Spleen (tissue), 11 donors: ENCODE results near the gene GPR34. TPM values are rescaled to one million over a fixed set of nuclear protein-coding genes. Genes with fewer than 3 reads are reported as not detected.
A peak's percentile ranks its signal among the peaks of the same experiment; 100 is the strongest.

Source experiments
- DNase-seq: peaks from one replicate; pipeline ENCODE4 v3.0.0-alpha.2; 2020
- H3K27ac ChIP-seq, 8 donors: fragments of 200-600 bp; sonication (generic) in 7 of 8; 1 replicate in 4 of 8; 2 replicates in 4 of 8; pipeline versions ENCODE4 v1.5.0 to v1.8.0; 2016 to 2021; ENCODE audit warnings: inconsistent platforms in 4 of 8, mild to moderate bottlenecking in 4 of 8, moderate library complexity in 1 of 8
- H3K27me3 ChIP-seq, 7 donors: fragments of 200-600 bp; sonication (generic) in 6 of 7; replicated peaks in 1 of 7; 1 replicate in 4 of 7; 2 replicates in 3 of 7; pipeline versions ENCODE4 v1.5.0 to v1.8.0; 2016 to 2021; ENCODE audit warnings: inconsistent platforms in 3 of 7, mild to moderate bottlenecking in 1 of 7
- H3K36me3 ChIP-seq, 6 donors: fragments of 200-600 bp; sonication (generic) in 5 of 6; 1 replicate in 4 of 6; 2 replicates in 2 of 6; pipeline versions ENCODE4 v1.5.0 to v1.8.0; 2016 to 2021; ENCODE audit warnings: inconsistent platforms in 2 of 6
- H3K4me1 ChIP-seq, 6 donors: fragments of 200-600 bp; sonication (generic) in 5 of 6; 1 replicate in 3 of 6; 2 replicates in 3 of 6; pipeline versions ENCODE4 v1.5.0 to v1.8.0; 2016 to 2021; ENCODE audit warnings: inconsistent platforms in 3 of 6
- H3K4me3 ChIP-seq, 8 donors: fragments of 200-600 bp; sonication (generic) in 7 of 8; 1 replicate in 4 of 8; 2 replicates in 4 of 8; pipeline versions ENCODE4 v1.5.0 to v1.8.0; 2016 to 2021; ENCODE audit warnings: inconsistent platforms in 4 of 8, mild to moderate bottlenecking in 4 of 8, moderate library complexity in 2 of 8
- H3K9me3 ChIP-seq, 8 donors: fragments of 200-600 bp; sonication (generic) in 7 of 8; 1 replicate in 4 of 8; 2 replicates in 4 of 8; pipeline versions ENCODE4 v1.5.0 to v1.8.0; 2016 to 2021; ENCODE audit warnings: inconsistent platforms in 4 of 8
- POLR2A ChIP-seq, 3 donors: fragments of 450-650 bp; IDR thresholded peaks; one replicate each; pipeline ENCODE4 v1.5.1; 2017; ENCODE audit warnings: antibody characterized with exemption in 3 of 3, mild to moderate bottlenecking in 1 of 3
- POLR2AphosphoS5 ChIP-seq, 3 donors: sonication (generic); formaldehyde crosslinking; IDR thresholded peaks; one replicate each; pipeline ENCODE4 v1.5.1; 2017; ENCODE audit warnings: antibody characterized with exemption in 3 of 3
- WGBS, 5 donors: extraction: QIAGEN DNeasy Blood & Tissue Kit in 3 of 5; methylation state at CpG; one replicate each; pipeline versions ENCODE4 v1.1.5 to v1.1.7; 2013 to 2018; 5-methylcytosine and 5-hydroxymethylcytosine counted together
- intact Hi-C: fragments of 100-400 bp; cut with DNase I; formaldehyde crosslinking; loops from one replicate; pipeline ENCODE4 v1.15.0; 2023; ENCODE audit warnings: low total_unique reads
- polyA plus RNA-seq, 3 donors: library from polyadenylated mRNA; stranded (reverse); fragments of 200-250 nt; gene quantifications; one replicate each; pipeline ENCODE4 v1.2.1, GENCODE V29; 2013
- total RNA-seq, 7 donors: library from RNA; depleted of rRNA in 3 of 7; stranded (reverse); fragments of >200 nt in 3 of 7; fragmentation: NEBNext Ultra II Directional in 4 of 7; extraction: Animal tissue kit (Norgen Biotek cat#: 25700) in 4 of 7; gene quantifications; one replicate each; pipeline versions ENCODE4 v1.1.0 to v1.2.1, GENCODE V29; 2016 to 2021
- TF ChIP-seq, protein P1 (sequence below), 11 experiments: fragments of 200-600 bp in 7 of 11; fragments of 450-650 bp in 4 of 11; sonication (generic) in 4 of 11; IDR thresholded peaks in 8 of 11; conservative IDR thresholded peaks in 3 of 11; 1 replicate in 7 of 11; 2 replicates in 4 of 11; pipeline versions ENCODE4 v1.4.0 to v1.8.0; 2016 to 2021; ENCODE audit warnings: antibody characterized with exemption in 11 of 11, inconsistent platforms in 4 of 11, mild to moderate bottlenecking in 1 of 11
- donor health status: healthy with polysubstance abuse.
- donor health status: DM: no; HTN: no; CAD: no; lungs with moderate emphysema.
- donor health status: DM: no; HTN: no; CAD: no.
- donor health status: Bipolar disorder and iron deficiency.
- donor health status: healthy.
- donor health status: DM: no; HTN: no; CAD: no.
- donor health status: DM: yes; HTN: yes; CAD: no.

GPR34 gene
- total and polyA plus RNA-seq, 10 donors: 5.5 to 45.1 (median 15.1) TPM

DNA sequence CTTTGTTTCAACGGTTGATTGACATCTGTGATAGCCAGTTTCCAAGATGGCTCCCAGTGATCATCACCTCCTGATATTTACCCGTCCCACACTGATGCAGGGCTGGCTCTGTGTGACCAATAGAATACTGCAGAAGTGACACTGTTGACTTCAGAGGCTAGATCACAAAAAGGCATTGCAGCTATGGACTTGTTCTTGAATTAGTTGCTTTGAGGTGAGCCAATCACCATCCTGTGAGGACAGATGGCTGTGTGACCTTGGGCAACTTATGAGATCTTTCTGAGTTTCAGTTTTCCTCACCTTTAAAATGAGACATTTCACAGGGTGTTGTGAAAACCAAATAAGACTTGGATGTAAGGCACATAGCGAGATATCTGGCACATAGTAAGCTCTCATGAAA lies 33.4 kb downstream of the GPR34 start:
- Histone ChIP-seq H3K4me3 (no peak overlapping the region), H3K36me3 (no peaks in the 10 kb centered on the region), H3K27me3 (peaks cover 0 to 7% (median 0%) of the 10 kb centered on the region in 7 donors), H3K4me1 (peaks cover 0 to 63% (median 34%) of the 10 kb centered on the region in 6 donors), H3K9me3 (peaks cover 0 to 30% (median 11%) of the 10 kb centered on the region in 8 donors), H3K27ac (no peak overlapping the region)
- 82 to 96% (median 84%) methylated on average over 3 of the region's 3 CpGs for WGBS, 5 donors
- intact Hi-C loops: no loop called here
- no peak for DNase-seq
- no peak for TF ChIP-seq POLR2AphosphoS5 (IDR thresholded peaks at IDR 0.05)

DNA sequence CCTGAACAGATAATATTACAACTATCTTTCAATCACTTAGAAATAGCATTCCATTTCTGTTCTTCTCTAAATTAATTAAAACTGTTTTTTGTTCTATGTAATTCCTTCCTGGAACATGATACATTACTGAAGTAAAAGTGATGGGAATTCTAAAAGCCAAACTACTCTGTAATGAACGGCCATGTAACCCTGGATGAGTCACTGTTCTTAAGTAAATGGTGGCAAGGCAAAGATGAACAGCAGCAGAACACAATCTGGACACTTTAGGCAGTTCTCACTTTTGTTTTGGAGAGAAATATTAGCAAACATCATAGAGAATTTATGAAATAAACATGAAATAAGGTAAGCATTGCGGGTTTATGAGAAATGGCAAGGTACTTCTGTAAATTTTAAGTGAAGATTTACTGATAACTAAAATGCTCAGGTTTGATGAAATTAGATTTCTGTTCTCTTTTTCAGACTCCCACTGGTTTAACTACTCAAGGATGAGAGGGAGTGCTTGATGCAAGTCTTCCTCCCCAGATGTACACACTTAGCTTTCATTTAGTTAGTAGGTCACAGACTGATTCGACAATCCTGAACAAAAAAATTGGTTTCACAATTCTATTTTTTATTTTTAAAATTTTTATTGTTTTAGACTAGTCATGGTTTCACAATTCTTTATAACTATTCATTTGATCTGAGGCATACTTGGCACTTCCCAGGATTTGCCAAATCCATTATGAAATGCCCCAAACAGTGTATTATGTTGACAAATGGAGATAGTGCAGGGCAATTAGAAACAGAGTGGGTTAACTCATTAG lies 34.2 kb downstream of the GPR34 start:
- no peak overlapping the region for H3K4me3 ChIP-seq
- DNase-seq: no peak
- no peaks in the 10 kb centered on the region for H3K36me3 ChIP-seq
- TF ChIP-seq POLR2A (IDR thresholded peaks at IDR 0.05) (no peak), POLR2AphosphoS5 (IDR thresholded peaks at IDR 0.05) (no peak)
- TF ChIP-seq, protein P1, sequence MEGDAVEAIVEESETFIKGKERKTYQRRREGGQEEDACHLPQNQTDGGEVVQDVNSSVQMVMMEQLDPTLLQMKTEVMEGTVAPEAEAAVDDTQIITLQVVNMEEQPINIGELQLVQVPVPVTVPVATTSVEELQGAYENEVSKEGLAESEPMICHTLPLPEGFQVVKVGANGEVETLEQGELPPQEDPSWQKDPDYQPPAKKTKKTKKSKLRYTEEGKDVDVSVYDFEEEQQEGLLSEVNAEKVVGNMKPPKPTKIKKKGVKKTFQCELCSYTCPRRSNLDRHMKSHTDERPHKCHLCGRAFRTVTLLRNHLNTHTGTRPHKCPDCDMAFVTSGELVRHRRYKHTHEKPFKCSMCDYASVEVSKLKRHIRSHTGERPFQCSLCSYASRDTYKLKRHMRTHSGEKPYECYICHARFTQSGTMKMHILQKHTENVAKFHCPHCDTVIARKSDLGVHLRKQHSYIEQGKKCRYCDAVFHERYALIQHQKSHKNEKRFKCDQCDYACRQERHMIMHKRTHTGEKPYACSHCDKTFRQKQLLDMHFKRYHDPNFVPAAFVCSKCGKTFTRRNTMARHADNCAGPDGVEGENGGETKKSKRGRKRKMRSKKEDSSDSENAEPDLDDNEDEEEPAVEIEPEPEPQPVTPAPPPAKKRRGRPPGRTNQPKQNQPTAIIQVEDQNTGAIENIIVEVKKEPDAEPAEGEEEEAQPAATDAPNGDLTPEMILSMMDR (IDR thresholded peaks at IDR 0.05 in 8 of 11, conservative IDR thresholded peaks at IDR 0.05 in 3 of 11): no peak
- H3K9me3 ChIP-seq: peaks cover 0 to 22% (median 7%) of the 10 kb centered on the region in 8 donors
- H3K27me3 ChIP-seq: peaks cover 0 to 7% (median 0%) of the 10 kb centered on the region in 7 donors
- H3K4me1 ChIP-seq: peaks cover 0 to 63% (median 34%) of the 10 kb centered on the region in 6 donors
- 38 to 61% (median 50%) methylated on average over 3 of the region's 3 CpGs for WGBS, 5 donors
- intact Hi-C loops: no loop called here
- H3K27ac ChIP-seq: peak overlapping the region in 2 of 8 donors; percentile 51 to 52

DNA sequence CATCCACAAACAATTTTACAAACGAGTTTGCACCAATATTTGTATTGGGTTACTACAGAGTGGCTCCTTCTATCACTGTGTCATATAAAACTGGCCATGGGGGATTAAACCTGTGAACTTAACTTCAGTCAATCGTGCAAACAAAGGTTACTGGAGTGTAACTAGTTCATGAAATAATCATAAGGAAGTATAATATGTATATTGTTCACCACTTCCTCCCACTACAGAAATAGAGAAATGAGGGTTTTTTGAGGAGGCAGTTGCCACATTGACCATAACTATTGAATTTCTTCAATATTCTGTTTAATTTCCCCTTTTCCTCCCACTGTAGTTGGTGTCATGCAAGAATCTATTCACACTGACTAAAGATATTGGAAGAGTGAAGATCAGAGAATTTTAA lies 35.1 kb downstream of the GPR34 start, which contains the start of gene GPR82:
TSS of gene GPR82 (plus strand) at position 356 of the 400 bp plus-strand sequence. CDS start 2,846 bp downstream, outside the sequence.
- 17 to 37% (median 36%) methylated on average over 2 of the region's 2 CpGs for WGBS, 5 donors
- peaks cover 0 to 58% (median 34%) of the 10 kb centered on the region in 6 donors for H3K4me1 ChIP-seq
- TF ChIP-seq, protein P1 (IDR thresholded peaks at IDR 0.05 in 8 of 11, conservative IDR thresholded peaks at IDR 0.05 in 3 of 11): no peak
- TF ChIP-seq POLR2A (IDR thresholded peaks at IDR 0.05) (no peak), POLR2AphosphoS5 (IDR thresholded peaks at IDR 0.05) (no peak)
- H3K4me3 ChIP-seq: no peak within 1 kb of the TSS
- DNase-seq: no peak
- H3K27ac ChIP-seq: peak within 1 kb of the TSS in 2 of 8 donors; percentile 51 to 52
- H3K9me3 ChIP-seq: peaks cover 0 to 13% (median 5%) of the 10 kb centered on the region in 8 donors
- H3K27me3 ChIP-seq: peaks cover 0 to 7% (median 0%) of the 10 kb centered on the region in 7 donors
- H3K36me3 ChIP-seq: no peaks in the 10 kb centered on the region
- intact Hi-C loops: no loop called here

DNA sequence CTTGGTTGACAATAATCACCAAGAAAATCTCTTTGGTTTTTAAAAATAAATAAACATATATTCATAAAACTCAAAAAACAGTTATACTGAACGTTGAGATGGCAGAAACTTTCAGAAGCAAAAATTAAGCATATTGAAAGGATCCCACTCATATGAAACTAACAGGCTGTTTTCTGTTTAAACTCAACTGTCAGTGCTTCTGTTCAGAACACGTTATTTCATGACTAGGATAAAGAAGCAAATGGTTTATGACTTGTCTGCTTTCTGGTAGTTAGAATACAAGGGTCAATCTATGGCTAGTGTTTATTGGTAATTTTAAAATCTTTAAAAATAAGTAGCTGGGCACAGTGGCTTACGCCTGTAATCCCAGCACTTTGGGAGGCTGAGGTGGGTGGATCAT lies 39.4 kb downstream of the GPR34 start:
- Histone ChIP-seq H3K27me3 (peaks cover 0 to 4% (median 0%) of the 10 kb centered on the region in 7 donors), H3K36me3 (no peaks in the 10 kb centered on the region), H3K9me3 (no peaks in the 10 kb centered on the region), H3K4me1 (peaks cover 0 to 24% (median 15%) of the 10 kb centered on the region in 6 donors), H3K27ac (no peak overlapping the region), H3K4me3 (no peak overlapping the region)
- 64 to 82% (median 77%) methylated on average over 3 of the region's 3 CpGs for WGBS, 5 donors
- TF ChIP-seq POLR2A (IDR thresholded peaks at IDR 0.05) (no peak), POLR2AphosphoS5 (IDR thresholded peaks at IDR 0.05) (no peak)
- TF ChIP-seq, protein P1 (IDR thresholded peaks at IDR 0.05 in 8 of 11, conservative IDR thresholded peaks at IDR 0.05 in 3 of 11): no peak
- no peak for DNase-seq
- intact Hi-C loops: no loop called here
